ENCODE results near the gene CSF2.

DNA sequence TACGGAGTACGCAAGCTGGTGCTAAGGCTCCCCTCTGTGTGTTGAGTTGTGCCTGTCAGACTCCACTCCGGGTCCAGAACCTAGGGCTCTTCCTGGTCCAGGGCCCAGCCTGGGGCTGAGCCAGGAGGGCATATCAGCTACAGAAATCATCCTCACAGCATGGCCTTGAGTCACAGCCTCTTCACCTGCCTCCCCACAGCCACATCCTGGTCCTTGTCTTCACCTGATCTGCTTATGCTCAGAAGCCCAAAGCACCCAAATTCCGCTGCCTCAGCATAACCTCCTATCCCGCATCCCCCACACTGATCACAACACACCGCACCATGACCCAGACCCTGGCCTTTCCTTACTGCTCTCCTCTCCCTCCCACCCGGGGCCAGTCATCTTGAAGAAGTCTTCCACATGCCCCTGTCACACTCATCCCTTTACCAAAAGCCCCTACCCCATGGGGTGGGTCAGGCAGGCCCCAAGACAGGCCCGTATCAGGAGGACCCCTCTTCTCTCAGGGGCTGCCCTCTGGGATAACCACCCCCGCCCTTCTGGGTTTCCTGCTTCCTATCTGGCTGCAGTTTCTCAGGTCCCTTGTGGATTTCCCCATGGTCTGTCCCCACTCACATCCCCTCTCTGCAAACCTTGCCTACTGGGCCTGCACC lies 14.4 kb upstream of the CSF2 start:
- TF ChIP-seq, protein P1, sequence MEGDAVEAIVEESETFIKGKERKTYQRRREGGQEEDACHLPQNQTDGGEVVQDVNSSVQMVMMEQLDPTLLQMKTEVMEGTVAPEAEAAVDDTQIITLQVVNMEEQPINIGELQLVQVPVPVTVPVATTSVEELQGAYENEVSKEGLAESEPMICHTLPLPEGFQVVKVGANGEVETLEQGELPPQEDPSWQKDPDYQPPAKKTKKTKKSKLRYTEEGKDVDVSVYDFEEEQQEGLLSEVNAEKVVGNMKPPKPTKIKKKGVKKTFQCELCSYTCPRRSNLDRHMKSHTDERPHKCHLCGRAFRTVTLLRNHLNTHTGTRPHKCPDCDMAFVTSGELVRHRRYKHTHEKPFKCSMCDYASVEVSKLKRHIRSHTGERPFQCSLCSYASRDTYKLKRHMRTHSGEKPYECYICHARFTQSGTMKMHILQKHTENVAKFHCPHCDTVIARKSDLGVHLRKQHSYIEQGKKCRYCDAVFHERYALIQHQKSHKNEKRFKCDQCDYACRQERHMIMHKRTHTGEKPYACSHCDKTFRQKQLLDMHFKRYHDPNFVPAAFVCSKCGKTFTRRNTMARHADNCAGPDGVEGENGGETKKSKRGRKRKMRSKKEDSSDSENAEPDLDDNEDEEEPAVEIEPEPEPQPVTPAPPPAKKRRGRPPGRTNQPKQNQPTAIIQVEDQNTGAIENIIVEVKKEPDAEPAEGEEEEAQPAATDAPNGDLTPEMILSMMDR (IDR thresholded peaks at IDR 0.05) = no peak
- TF ChIP-seq, protein P2, sequence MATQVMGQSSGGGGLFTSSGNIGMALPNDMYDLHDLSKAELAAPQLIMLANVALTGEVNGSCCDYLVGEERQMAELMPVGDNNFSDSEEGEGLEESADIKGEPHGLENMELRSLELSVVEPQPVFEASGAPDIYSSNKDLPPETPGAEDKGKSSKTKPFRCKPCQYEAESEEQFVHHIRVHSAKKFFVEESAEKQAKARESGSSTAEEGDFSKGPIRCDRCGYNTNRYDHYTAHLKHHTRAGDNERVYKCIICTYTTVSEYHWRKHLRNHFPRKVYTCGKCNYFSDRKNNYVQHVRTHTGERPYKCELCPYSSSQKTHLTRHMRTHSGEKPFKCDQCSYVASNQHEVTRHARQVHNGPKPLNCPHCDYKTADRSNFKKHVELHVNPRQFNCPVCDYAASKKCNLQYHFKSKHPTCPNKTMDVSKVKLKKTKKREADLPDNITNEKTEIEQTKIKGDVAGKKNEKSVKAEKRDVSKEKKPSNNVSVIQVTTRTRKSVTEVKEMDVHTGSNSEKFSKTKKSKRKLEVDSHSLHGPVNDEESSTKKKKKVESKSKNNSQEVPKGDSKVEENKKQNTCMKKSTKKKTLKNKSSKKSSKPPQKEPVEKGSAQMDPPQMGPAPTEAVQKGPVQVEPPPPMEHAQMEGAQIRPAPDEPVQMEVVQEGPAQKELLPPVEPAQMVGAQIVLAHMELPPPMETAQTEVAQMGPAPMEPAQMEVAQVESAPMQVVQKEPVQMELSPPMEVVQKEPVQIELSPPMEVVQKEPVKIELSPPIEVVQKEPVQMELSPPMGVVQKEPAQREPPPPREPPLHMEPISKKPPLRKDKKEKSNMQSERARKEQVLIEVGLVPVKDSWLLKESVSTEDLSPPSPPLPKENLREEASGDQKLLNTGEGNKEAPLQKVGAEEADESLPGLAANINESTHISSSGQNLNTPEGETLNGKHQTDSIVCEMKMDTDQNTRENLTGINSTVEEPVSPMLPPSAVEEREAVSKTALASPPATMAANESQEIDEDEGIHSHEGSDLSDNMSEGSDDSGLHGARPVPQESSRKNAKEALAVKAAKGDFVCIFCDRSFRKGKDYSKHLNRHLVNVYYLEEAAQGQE (IDR thresholded peaks at IDR 0.05; ENCODE audit: insufficient read depth in 1 of 2, low read depth in 2 of 2, low read length in 1 of 2) = no peak

All from Panc1 (cell line).